ENCODE results near the gene MBD3. TPM values are rescaled to one million over a fixed set of nuclear protein-coding genes. Genes with fewer than 3 reads are reported as not detected.

The MBD3 gene
- total RNA-seq, 1 donor = 78.5 TPM

- no peak for TF ChIP-seq CTCF (IDR thresholded peaks at IDR 0.05; ENCODE audit: extremely low read depth, low read depth, low read length)
- Histone ChIP-seq H3K9me3 (ENCODE audit: low read depth, low read length) (no peaks in the 10 kb centered on the region), H3K4me2 (ENCODE audit: insufficient read depth, low read length) (no peak overlapping the region), H3K27me3 (ENCODE audit: insufficient read depth, low read length) (peaks cover 18% of the 10 kb centered on the region), H3K4me1 (ENCODE audit: insufficient read depth, low read length) (no peaks in the 10 kb centered on the region), H3K27ac (ENCODE audit: low read depth, low read length) (no peak overlapping the region), H2AFZ (ENCODE audit: low read length) (no peak overlapping the region), H4K20me1 (ENCODE audit: insufficient read depth, low read length) (no peaks in the 10 kb centered on the region), H3K36me3 (ENCODE audit: insufficient read depth, low read length) (no peaks in the 10 kb centered on the region), H3K79me2 (ENCODE audit: insufficient read depth, low read length) (no peaks in the 10 kb centered on the region), H3K4me3 (ENCODE audit: insufficient read depth, low read length) (no peak overlapping the region)
- peak; percentile 76 for DNase-seq (ENCODE audit: insufficient read length, low spot score, missing footprints)
Observed at GRCh38 chr19:1528596-1529429, 63.9 kb downstream of the MBD3 start.

DNA sequence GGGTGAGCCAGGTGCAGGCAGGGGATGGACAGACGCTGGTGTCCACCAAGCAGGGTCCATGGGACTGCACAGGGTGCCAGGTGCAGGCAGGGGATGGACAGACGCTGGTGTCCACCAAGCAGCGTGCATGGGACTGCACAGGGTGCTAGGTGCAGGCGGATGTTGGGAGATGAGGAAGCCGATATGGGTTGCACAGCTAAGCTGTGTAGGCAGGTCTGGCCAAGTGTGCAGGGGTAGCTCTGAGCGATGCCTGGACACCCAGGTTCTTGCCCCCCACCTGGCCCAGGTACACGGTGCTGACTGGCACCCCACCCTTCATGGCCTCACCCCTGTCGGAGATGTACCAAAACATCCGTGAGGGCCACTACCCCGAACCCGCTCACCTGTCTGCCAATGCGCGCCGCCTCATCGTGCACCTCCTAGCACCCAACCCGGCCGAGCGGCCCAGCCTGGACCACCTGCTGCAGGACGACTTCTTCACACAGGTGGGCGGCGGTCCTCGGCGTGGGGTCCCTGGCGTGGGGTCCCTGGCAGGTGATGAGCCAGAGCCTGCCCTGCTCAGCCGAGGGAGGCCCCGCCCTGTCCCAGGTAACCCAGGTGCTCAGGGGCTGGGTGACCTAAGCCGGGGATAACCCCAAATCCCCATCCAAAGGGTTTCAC lies 64.9 kb downstream of the MBD3 start:
- Histone ChIP-seq H3K4me2 (ENCODE audit: insufficient read depth, low read length) (no peak overlapping the region), H3K27ac (ENCODE audit: low read depth, low read length) (no peak overlapping the region), H4K20me1 (ENCODE audit: insufficient read depth, low read length) (no peaks in the 10 kb centered on the region), H3K4me3 (ENCODE audit: insufficient read depth, low read length) (no peak overlapping the region), H3K36me3 (ENCODE audit: insufficient read depth, low read length) (no peaks in the 10 kb centered on the region), H3K27me3 (ENCODE audit: insufficient read depth, low read length) (peaks cover 27% of the 10 kb centered on the region), H3K9me3 (ENCODE audit: low read depth, low read length) (no peaks in the 10 kb centered on the region), H3K79me2 (ENCODE audit: insufficient read depth, low read length) (no peaks in the 10 kb centered on the region), H2AFZ (ENCODE audit: low read length) (no peak overlapping the region), H3K4me1 (ENCODE audit: insufficient read depth, low read length) (no peaks in the 10 kb centered on the region)
- no peak for TF ChIP-seq CTCF (IDR thresholded peaks at IDR 0.05; ENCODE audit: extremely low read depth, low read depth, low read length)
- peak; percentile 86 for DNase-seq (ENCODE audit: insufficient read length, low spot score, missing footprints)

DNA sequence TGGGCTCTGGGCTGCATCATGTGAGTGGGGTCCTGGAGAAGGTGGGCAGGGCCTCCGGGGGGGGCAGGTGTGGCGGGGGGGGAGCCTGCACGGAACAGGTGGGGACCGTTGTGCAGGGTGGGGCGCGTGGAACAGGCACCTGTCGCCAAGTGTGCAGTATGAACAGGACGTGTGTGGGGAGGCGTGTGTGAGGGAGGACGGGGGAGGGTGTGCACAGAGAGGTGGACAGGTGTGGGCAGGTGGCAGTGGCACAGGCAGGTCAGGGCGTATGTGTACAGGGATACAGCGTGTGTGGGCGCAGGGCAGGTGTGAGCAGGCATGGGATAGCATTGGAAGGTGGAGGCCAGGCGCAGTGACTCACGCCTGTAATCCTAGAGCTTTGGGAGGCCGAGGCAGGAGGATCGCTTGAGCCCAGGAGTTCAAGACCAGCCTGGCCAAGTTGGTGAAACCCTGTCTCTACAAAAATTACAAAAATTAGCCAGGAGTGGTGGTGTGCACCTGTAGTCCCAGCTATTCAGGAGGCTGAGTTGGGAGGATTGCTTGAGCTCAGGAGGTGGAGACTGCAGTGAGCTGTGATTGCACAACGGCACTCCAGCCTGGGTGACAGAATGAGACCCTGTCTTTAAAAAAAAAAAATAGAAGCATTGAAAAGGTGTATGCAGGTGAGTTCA lies 65.6 kb downstream of the MBD3 start:
- Histone ChIP-seq H3K9me3 (ENCODE audit: low read depth, low read length) (no peaks in the 10 kb centered on the region), H4K20me1 (ENCODE audit: insufficient read depth, low read length) (no peaks in the 10 kb centered on the region), H3K4me2 (ENCODE audit: insufficient read depth, low read length) (no peak overlapping the region), H3K27me3 (ENCODE audit: insufficient read depth, low read length) (peaks cover 31% of the 10 kb centered on the region), H3K27ac (ENCODE audit: low read depth, low read length) (no peak overlapping the region), H3K4me3 (ENCODE audit: insufficient read depth, low read length) (no peak overlapping the region), H3K79me2 (ENCODE audit: insufficient read depth, low read length) (no peaks in the 10 kb centered on the region), H3K36me3 (ENCODE audit: insufficient read depth, low read length) (no peaks in the 10 kb centered on the region), H3K4me1 (ENCODE audit: insufficient read depth, low read length) (no peaks in the 10 kb centered on the region), H2AFZ (ENCODE audit: low read length) (no peak overlapping the region)
- peak; percentile 47 for DNase-seq (ENCODE audit: insufficient read length, low spot score, missing footprints)
- TF ChIP-seq CTCF (IDR thresholded peaks at IDR 0.05; ENCODE audit: extremely low read depth, low read depth, low read length) = no peak
